ENCODE measurements around the gene DYRK1B.
A peak's percentile ranks its signal among the peaks of the same experiment; 100 is the strongest.
"Not testable (repeated sequence)": the region's sequence is repeated elsewhere in the genome, so short reads cannot be mapped to it uniquely, and the experiment has no call there.

DYRK1B gene

DNA sequence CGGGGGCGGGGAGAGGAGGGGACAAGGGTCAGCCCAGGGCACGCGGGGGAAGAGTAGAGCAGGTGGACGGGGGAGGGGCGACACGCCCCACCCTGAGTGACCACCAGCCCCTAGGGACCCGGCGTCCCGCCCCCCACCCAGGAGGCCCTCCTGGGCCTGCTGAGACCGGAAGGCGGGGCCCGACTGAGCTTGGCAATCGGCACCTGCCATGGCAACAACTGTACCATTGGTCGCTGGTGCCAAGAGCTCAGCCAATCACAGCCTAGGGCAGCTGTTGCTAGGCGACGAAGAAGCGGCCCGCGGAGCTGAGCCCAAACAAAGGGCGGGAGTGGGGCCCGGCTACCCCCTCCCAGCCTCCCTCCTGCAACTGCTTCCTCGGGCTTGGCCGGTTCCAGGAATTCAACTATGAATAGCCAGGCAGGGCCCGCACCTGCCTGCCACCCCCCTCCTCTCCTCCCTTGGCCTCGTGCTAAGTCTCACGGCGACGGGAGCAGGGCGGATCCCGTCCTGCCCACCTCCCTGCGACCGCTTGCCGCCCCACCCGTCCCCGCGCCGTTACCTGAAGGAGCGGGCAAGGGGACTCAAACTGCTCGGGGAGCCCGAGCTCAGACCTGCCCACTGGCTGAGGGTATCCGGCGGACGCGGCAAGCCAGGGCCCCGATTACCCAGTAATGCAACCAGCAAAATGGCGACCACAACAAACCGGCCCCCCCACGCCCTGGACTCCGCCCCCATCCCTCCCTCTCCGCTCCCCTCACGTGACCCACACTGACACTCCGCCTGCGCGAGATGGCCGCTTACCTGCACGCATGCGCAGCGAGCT, at the start of gene DYRK1B:
Gene DYRK1B (minus strand): TSS at position 699 of the 823 bp plus-strand sequence. CDS start 2,295 bp downstream, outside the sequence.
- peak within 1 kb of the TSS; percentile 85 for H3K4me3 ChIP-seq (ENCODE audit: low read depth, low read length)

DNA sequence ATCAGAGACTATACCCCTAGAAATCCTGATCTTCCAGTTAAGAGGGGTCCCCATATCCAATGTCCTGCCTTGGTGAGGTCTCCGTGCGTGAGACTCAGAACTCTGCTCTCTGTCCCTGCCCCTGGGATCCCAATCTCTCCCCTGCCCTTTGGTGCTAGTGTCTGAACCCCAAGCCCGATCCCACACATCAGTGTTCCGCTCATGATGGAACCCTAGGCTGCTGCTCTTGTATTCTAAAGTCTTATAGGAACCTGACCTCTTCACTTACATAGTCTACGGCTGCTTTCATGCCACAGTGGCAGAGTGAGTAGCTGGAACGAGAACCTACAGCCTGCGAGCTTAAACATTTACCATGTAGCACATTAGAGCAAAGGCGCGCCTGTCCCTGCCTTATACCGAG, 48.7 kb upstream of the DYRK1B start:
- H3K4me3 ChIP-seq (ENCODE audit: low read depth, low read length): not testable (repeated sequence)

- not testable (repeated sequence) for H3K4me3 ChIP-seq (ENCODE audit: low read depth, low read length)
These were observed 47.6 kb upstream of the DYRK1B start for GRCh38 chr19:39881495-39882110.

GRCh38 chr19:39880241-39880640, 46.3 kb upstream of the DYRK1B start:
- not testable (repeated sequence) for H3K4me3 ChIP-seq (ENCODE audit: low read depth, low read length)

DNA sequence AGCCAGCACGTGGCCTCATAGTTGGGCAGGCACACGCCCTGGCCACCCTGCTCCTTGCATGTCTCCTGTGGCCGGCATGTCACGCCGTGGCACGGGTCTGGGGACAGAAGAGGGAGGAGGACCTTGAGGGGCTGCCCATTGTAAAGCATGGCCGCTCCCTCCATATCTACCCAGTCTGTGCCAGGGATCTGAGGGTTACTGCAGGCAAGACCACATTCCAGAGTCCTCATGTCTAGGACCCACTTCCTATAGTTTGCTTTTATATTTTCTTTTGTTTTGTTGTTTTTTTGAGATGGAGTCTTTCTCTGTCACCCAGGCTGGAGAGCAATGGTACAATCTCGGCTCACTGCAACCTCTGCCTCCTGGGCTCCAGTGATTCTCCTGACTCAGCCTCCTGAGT, 45.8 kb upstream of the DYRK1B start:
- not testable (repeated sequence) for H3K4me3 ChIP-seq (ENCODE audit: low read depth, low read length)

GRCh38 chr19:39878866-39879265, 44.9 kb upstream of the DYRK1B start:
- H3K4me3 ChIP-seq (ENCODE audit: low read depth, low read length): not testable (repeated sequence)

GRCh38 chr19:39878398-39878797, 44.4 kb upstream of the DYRK1B start:
- H3K4me3 ChIP-seq (ENCODE audit: low read depth, low read length): no peak overlapping the region

DNA sequence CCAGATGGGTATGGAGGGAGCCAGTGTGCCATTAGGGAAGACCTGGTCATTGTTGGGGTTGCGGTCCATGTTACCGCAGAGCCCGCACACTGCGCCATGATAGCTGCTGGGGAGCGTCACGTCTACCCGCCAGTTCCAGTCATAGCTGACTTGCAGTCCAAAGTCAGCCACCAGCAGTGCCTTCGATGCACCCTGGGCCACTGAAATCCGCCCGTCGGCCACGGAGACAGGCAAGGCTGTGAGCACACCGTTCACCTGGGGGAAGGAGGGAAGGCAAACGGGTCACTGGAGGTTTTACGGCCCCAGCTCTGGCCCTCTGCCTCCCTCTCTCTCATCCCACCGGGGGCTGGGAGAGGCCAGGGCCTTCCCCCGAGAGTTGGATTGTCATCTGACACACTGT, 44.0 kb upstream of the DYRK1B start:
- not testable (repeated sequence) for H3K4me3 ChIP-seq (ENCODE audit: low read depth, low read length)

DNA sequence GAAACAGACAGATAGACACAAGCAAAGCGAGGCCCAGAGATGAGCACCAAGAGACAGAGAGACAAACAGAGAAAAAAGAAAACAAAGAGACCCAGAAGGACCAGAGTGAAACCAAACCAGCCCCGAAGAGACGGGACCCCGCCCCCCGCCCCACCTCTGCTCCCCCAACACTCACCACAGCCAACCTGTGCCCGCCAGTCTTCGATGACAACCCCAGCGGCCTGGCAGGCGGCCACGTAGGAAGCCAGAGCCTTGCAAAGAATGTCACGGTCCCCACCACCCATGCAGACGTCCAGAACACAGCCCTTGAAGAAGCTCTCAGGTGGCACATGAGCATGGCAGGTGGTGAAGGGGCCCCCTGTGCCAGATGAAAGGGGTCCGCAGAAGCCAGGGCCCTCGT, 43.5 kb upstream of the DYRK1B start:
- not testable (repeated sequence) for H3K4me3 ChIP-seq (ENCODE audit: low read depth, low read length)

DNA sequence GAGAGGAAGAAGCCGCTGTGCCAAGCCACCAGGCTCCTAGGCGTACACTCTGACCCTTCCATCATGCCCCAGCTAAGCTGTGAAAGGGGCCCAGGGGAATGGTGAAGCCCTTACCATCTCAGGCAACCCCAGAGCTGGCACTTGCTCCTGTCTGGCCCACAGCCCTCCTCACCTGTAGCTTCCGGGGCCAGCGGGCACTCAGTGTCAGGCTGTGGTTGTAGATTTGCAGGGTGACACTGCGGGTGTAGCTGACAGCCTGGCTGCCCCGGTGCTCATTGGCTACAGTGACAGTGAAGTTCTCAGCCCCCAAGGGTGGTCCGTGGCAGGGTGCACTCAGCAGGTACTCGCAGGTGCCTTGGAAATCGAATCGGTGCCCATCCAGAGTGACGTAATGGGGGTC, 42.5 kb upstream of the DYRK1B start:
- not testable (repeated sequence) for H3K4me3 ChIP-seq (ENCODE audit: low read depth, low read length)

GRCh38 chr19:39875401-39875864, 41.5 kb upstream of the DYRK1B start:
- not testable (repeated sequence) for H3K4me3 ChIP-seq (ENCODE audit: low read depth, low read length)

- H3K4me3 ChIP-seq (ENCODE audit: low read depth, low read length): no peak overlapping the region
These were observed 40.4 kb upstream of the DYRK1B start for GRCh38 chr19:39874404-39874803.

- H3K4me3 ChIP-seq (ENCODE audit: low read depth, low read length): no peak overlapping the region
These were observed 39.4 kb upstream of the DYRK1B start for GRCh38 chr19:39873385-39873784.

DNA sequence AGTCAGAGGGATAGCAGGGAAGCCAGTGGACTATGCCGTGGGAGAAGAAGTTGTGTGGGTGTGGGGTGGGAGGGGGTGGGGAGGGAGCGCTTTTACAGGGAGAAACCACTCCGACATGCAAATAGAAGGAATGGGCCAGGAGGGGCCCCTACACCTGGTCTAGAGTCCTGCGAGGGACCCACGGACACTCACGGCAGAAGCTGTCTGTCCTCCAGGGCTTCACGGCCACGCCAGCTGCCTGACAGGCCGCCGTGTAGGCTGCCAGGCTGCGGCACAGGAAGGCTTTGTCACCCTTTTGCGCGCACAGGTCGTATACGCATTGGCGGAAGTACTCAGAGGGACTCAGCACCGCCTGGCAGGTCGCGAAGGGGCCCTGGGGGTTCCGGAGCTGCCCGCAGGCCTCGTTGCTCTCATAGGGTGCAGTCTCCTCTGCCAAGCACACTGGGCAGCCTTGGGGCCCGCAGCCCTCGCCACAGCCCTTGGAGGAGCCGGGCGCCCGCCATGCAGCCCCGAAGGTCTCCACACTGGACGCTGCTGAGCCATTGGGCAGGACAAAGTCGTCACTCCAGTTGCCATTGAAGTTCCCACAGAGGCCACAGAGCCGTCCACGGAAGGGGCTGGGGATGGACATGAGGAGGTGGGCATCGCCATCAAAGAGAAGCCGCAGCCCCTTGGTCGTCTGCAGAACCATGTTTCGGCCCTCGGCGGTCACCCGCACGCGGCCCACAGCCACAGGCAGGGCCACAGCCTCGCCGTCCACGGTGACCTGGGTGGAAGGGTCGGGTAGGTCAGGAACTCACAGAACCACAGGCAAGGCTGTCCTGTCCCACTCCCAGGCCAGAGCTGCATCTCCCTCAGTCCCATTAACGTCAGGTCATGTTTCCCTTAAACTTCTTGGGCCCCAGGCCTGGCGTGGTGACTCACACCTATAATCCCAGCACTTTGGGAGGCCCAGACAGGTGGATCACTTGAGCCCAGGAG, 38.2 kb upstream of the DYRK1B start:
- no peak overlapping the region for H3K4me3 ChIP-seq (ENCODE audit: low read depth, low read length)

DNA sequence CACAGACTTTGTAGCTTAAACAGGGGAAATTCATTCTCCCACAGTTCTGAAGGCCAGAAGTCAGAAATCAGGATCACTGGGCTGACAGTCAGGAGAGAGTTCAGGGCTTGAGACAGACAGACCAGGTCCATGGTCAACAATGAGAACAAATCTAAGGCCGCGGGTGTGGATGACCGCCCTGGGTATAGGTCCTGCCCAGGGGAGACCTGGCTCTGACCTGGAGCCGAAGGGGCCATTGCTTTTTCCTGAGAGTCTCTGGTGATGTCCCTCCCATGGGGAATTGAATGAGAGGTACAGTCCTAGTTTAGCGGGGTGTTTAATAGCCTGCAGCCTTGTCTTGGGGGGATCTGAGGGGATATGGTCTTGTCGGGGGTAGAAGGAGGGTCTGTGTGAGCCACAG, 37.4 kb upstream of the DYRK1B start:
- H3K4me3 ChIP-seq (ENCODE audit: low read depth, low read length): no peak overlapping the region

DNA sequence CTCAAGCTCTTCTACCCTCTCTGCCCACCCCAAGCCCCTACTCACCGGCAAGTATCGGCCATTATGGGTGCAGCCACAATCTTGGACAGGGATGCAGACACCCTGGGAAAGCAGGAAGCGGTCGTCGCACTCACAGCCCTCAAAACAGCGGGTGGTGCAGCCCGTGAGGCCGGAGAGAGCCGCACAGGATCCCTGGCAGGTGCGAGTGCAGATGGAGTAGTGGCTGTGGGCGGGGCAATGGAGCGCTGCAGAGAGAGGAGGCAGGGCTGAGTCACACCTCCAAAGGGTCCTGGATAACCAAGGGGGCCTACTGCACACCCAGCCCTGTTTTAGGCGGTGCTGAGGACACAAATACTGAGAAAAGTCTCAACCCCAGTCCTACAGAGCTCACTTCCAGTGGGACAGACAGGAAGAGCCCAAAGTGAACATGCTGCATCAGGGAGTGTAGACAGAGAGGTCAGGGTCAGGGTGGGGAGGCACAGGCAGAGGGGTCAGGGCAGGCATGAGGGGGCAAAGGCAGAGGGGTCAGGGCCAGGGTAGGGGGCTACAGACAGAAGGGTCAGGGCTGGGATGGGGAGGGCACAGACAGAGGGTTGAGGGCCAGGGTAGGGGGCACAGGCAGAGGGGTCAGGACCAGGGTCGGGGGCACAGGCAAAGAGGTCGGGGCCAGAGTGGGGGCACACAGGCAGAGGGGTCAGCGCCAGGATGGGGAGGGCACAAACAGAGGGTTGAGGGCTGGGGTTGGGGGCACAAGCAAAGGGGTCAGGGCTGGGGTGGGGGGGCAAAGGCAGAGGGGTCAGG, 36.4 kb upstream of the DYRK1B start:
- H3K4me3 ChIP-seq (ENCODE audit: low read depth, low read length): no peak overlapping the region

GRCh38 chr19:39867952-39868351, 34.0 kb upstream of the DYRK1B start:
- no peak overlapping the region for H3K4me3 ChIP-seq (ENCODE audit: low read depth, low read length)

GRCh38 chr19:39867133-39867532, 33.2 kb upstream of the DYRK1B start:
- H3K4me3 ChIP-seq (ENCODE audit: low read depth, low read length): no peak overlapping the region

DNA sequence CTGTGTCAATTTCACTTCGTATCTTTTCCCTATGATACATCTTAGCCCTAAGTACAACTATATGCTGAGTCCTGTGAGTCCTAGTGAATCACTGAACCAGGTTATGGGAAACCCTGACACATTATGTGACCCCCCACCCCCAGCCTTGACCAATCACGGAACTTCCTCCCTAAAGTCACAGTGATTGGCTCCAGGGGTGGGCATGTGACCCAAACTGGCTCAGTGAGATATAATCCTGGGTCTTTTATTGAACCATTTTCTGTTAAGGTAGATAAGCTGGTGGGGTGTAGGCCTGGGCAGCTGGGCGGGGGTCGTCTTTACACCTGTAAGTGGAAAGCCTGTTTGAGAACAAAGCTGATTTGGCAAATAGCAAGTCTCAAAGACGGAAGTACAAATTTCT, 32.0 kb upstream of the DYRK1B start:
- no peak overlapping the region for H3K4me3 ChIP-seq (ENCODE audit: low read depth, low read length)

DNA sequence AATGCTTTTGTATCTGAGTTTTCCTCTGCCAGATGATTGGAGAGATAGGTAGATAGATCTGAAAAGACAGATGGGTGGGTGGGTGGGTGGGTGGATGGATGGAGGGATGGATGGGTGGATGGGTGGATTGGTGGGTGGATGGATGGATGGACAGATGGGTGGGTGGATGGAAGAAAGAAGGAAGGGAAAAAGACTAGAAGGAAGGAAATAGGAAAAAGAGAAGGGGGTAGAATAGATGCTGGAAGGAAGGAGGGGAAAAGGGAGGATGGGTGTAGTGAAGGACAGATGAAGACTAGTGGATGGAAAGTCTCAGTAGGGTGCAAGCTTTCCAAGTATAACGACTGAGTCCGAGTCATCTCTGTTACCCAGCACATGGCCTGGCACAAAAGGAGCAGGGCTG, 31.2 kb upstream of the DYRK1B start:
- no peak overlapping the region for H3K4me3 ChIP-seq (ENCODE audit: low read depth, low read length)
